HCT116 (cell line): ENCODE measurements around the gene BOD1. TPM values are rescaled to one million over a fixed set of nuclear protein-coding genes. Genes with fewer than 3 reads are reported as not detected.

Experiments used
- ATAC-seq: fragments of 200-7000 bp; cut with Tn5 transposase; 2 replicates; pipeline ENCODE4 v1.9.1; 2020; ENCODE audit warnings: mild to moderate bottlenecking, moderate library complexity
- BruUV-seq: library from RNA; stranded (reverse); fragments of 400-500 nt; replicated peaks from 2 replicates; lab custom pipeline; 2021; lab: Mats Ljungman, UMichigan
- CTCF ChIA-PET: fragments of 300-600 bp; sonication (Branson Sonifier 250); formaldehyde crosslinking; loops from one replicate; lab custom pipeline; 2021; ENCODE audit warnings: antibody characterized with exemption; lab: Charles Lee
- POLR2A ChIA-PET: fragments of 300-600, 350-600 bp; sonication (Branson Sonifier 250); formaldehyde crosslinking; loops from one replicate; lab custom pipeline; 2021; ENCODE audit warnings: antibody characterized with exemption; lab: Charles Lee
- RAD21 ChIA-PET, 2 experiments: fragments of 300-600 bp; sonication (Branson Sonifier 250); formaldehyde crosslinking; loops; one replicate each; lab custom pipeline; 2023; ENCODE audit warnings: low total read pairs in 2 of 2; ENCODE audit not compliant: uncharacterized antibody in 2 of 2, unreplicated experiment in 2 of 2, low non-redundant PET in 1 of 2; lab: Charles Lee
- DNase-seq: peaks from one replicate; pipeline ENCODE4 v3.0.0-alpha.2; 2010; ENCODE audit warnings: low read depth, low spot score
- H2AFZ ChIP-seq: fragments of 200-600 bp; shearing (Covaris generic), sonication (generic); 2 replicates; pipeline ENCODE4 v1.6.1; 2017; ENCODE audit warnings: low read depth, mixed run types, mixed read lengths, antibody characterized with exemption, low read length; ENCODE audit not compliant: poor library complexity, severe bottlenecking
- H3K27ac ChIP-seq: 2 replicates; pipeline ENCODE4 v1.5.1; 2012; ENCODE audit warnings: low read depth, low read length
- H3K27me3 ChIP-seq: fragments of 200-600 bp; sonication (generic); 2 replicates; pipeline ENCODE4 v1.6.1; 2016; ENCODE audit warnings: mixed run types, low read length, mixed read lengths; ENCODE audit not compliant: insufficient read depth
- H3K36me3 ChIP-seq, 2 experiments: fragments of 200-500 bp in 1 of 2; fragments of 200-600 bp in 1 of 2; sonication (Bioruptor generic) in 1 of 2; sonication (generic) in 1 of 2; 2 replicates each; pipeline versions ENCODE4 v1.5.1 to v1.6.1; 2014 to 2016; ENCODE audit warnings: low read length in 2 of 2, inconsistent platforms in 1 of 2, mixed read lengths in 1 of 2, mixed run types in 1 of 2; ENCODE audit not compliant: insufficient read depth in 2 of 2, control insufficient read depth in 1 of 2
- H3K4me1 ChIP-seq, 2 experiments: fragments of 200-600 bp in 1 of 2; sonication (generic) in 1 of 2; 2 replicates each; pipeline versions ENCODE4 v1.5.1 to v1.6.1; 2012 to 2017; ENCODE audit warnings: low read length in 2 of 2, inconsistent platforms in 1 of 2, mild to moderate bottlenecking in 1 of 2, mixed read lengths in 1 of 2, mixed run types in 1 of 2, moderate library complexity in 1 of 2; ENCODE audit not compliant: insufficient read depth in 2 of 2, control insufficient read depth in 1 of 2
- H3K4me2 ChIP-seq: fragments of 200-600 bp; sonication (generic); 2 replicates; pipeline ENCODE4 v1.6.1; 2017; ENCODE audit warnings: mixed run types, low read length, mixed read lengths
- H3K4me3 ChIP-seq, 2 experiments: fragments of 200-600 bp in 1 of 2; sonication (generic) in 1 of 2; replicated peaks in 1 of 2; 2 replicates each; pipeline ENCODE4 v1.5.1; 2011 to 2016; ENCODE audit warnings: low read length in 2 of 2, control low read depth in 1 of 2, low read depth in 1 of 2, mild to moderate bottlenecking in 1 of 2, mixed read lengths in 1 of 2, mixed run types in 1 of 2
- H3K79me2 ChIP-seq: fragments of 200-600 bp; sonication (generic); 2 replicates; pipeline ENCODE4 v1.6.1; 2017; ENCODE audit warnings: mild to moderate bottlenecking, mixed run types, low read length, moderate library complexity, mixed read lengths; ENCODE audit not compliant: insufficient read depth
- H3K9ac ChIP-seq: fragments of 200-600 bp; sonication (generic); 2 replicates; pipeline ENCODE4 v1.6.1; 2016; ENCODE audit warnings: low read length, mixed read lengths
- H3K9me2 ChIP-seq: fragments of 200-600 bp; sonication (generic), shearing (Covaris generic); 2 replicates; pipeline ENCODE4 v1.6.1; 2017; ENCODE audit warnings: mixed run types, mild to moderate bottlenecking, moderate library complexity; ENCODE audit not compliant: insufficient read depth
- H3K9me3 ChIP-seq, 2 experiments: fragments of 200-500 bp in 1 of 2; fragments of 200-600 bp in 1 of 2; sonication (Bioruptor generic) in 1 of 2; sonication (generic) in 1 of 2; 2 replicates each; pipeline ENCODE4 v1.6.1; 2014 to 2017; ENCODE audit warnings: low read length in 2 of 2, mixed read lengths in 2 of 2, inconsistent platforms in 1 of 2, low read depth in 1 of 2, mild to moderate bottlenecking in 1 of 2, mixed run types in 1 of 2, moderate library complexity in 1 of 2; ENCODE audit not compliant: control insufficient read depth in 1 of 2, insufficient read depth in 1 of 2
- H4K20me1 ChIP-seq: fragments of 200-600 bp; sonication (generic), shearing (Covaris generic); 2 replicates; pipeline ENCODE4 v1.6.1; 2017; ENCODE audit warnings: mixed run types, mild to moderate bottlenecking, moderate library complexity; ENCODE audit not compliant: insufficient read depth
- ATF3 ChIP-seq: IDR thresholded peaks from 2 replicates; pipeline ENCODE4 v1.6.1; 2012
- CBX3 ChIP-seq: IDR thresholded peaks from 2 replicates; pipeline ENCODE4 v1.6.1; 2012; ENCODE audit warnings: low read depth
- CEBPB ChIP-seq: IDR thresholded peaks from 2 replicates; pipeline ENCODE4 v1.6.1; 2012; ENCODE audit warnings: low read depth
- CTCF ChIP-seq, 3 experiments: fragments of 200-600 bp in 1 of 3; sonication (generic) in 1 of 3; IDR thresholded peaks in 2 of 3; conservative IDR thresholded peaks in 1 of 3; 2 replicates each; pipeline ENCODE4 v1.5.1; 2012 to 2017; ENCODE audit warnings: low read depth in 2 of 3, low read length in 2 of 3, antibody characterized with exemption in 1 of 3, borderline replicate concordance in 1 of 3, control low read depth in 1 of 3, mild to moderate bottlenecking in 1 of 3, mixed read lengths in 1 of 3, mixed run types in 1 of 3, moderate library complexity in 1 of 3; ENCODE audit not compliant: insufficient read depth in 1 of 3
- EGR1 ChIP-seq: IDR thresholded peaks from 2 replicates; pipeline ENCODE4 v1.6.1; 2012; ENCODE audit warnings: low read depth
- EZH2 ChIP-seq: fragments of 200-600 bp; sonication (generic); IDR thresholded peaks from 2 replicates; pipeline ENCODE4 v1.6.1; 2017; ENCODE audit warnings: antibody characterized with exemption, mixed run types
- MAX ChIP-seq: IDR thresholded peaks from 2 replicates; pipeline ENCODE4 v1.6.1; 2012
- POLR2A ChIP-seq: IDR thresholded peaks from 2 replicates; pipeline ENCODE4 v1.7.0; 2011; ENCODE audit warnings: borderline replicate concordance; ENCODE audit not compliant: insufficient read depth, insufficient read length; ENCODE audit errors: extremely low read depth
- SIN3A ChIP-seq: IDR thresholded peaks from 2 replicates; pipeline ENCODE4 v1.6.1; 2012; ENCODE audit warnings: low read depth
- SP1 ChIP-seq: IDR thresholded peaks from 2 replicates; pipeline ENCODE4 v1.6.1; 2012; ENCODE audit warnings: low read depth
- YY1 ChIP-seq: IDR thresholded peaks from 2 replicates; pipeline ENCODE4 v1.6.1; 2011; ENCODE audit warnings: low read length, low read depth, moderate library complexity, mild to moderate bottlenecking; ENCODE audit not compliant: insufficient replicate concordance; ENCODE audit errors: extremely low read depth
- ZFX ChIP-seq: fragments of 450-650 bp; IDR thresholded peaks from 2 replicates; pipeline ENCODE4 v1.6.1; 2017
- ZNF274 ChIP-seq: fragments of 200-500 bp; sonication (Bioruptor generic); IDR thresholded peaks from 2 replicates; pipeline ENCODE4 v1.6.1; 2014; ENCODE audit warnings: mild to moderate bottlenecking, low read depth, low read length, inconsistent platforms
- intact Hi-C: fragments of 100-400 bp; cut with micrococcal nuclease; formaldehyde crosslinking; loops from 2 replicates; pipeline ENCODE4 v1.10.0; 2022
- total RNA-seq: library from RNA; stranded (reverse); gene quantifications from one replicate; pipeline ENCODE4 v1.2.1, GENCODE V29; 2021; ENCODE audit not compliant: unreplicated experiment

Gene BOD1
- total RNA-seq, 1 experiment from 2014 or later: 60.2 TPM

GRCh38 chr5:173660481-173661280, 44.2 kb upstream of the BOD1 start:
- H3K9ac ChIP-seq: no peak overlapping the region
- intact Hi-C loops: no loop called here
- no peaks in the 10 kb centered on the region for H3K79me2 ChIP-seq
- H2AFZ ChIP-seq: no peak overlapping the region
- H3K4me1 ChIP-seq: no peaks in the 10 kb centered on the region
- no peaks in the 10 kb centered on the region for H4K20me1 ChIP-seq
- ATAC-seq (no peak), DNase-seq (no peak)
- TF ChIP-seq CEBPB (no peak), ATF3 (no peak), YY1 (no peak), EGR1 (no peak), CBX3 (no peak), ZFX (no peak), CTCF (IDR thresholded peaks at IDR 0.05 in 2 of 3, conservative IDR thresholded peaks at IDR 0.05 in 1 of 3; ENCODE audit: borderline replicate concordance in 1 of 3, insufficient read depth in 1 of 3, low read depth in 2 of 3, low read length in 2 of 3) (no peak), ZNF274 (no peak), SIN3A (no peak), SP1 (no peak), MAX (no peak), EZH2 (no peak), POLR2A (no peak)
- no peaks in the 10 kb centered on the region for H3K27me3 ChIP-seq
- POLR2A ChIA-PET: no interaction called here
- RAD21 ChIA-PET: no interaction called here
- H3K27ac ChIP-seq: no peak overlapping the region
- H3K9me2 ChIP-seq: no peaks in the 10 kb centered on the region
- BruUV-seq: no TSS peak
- H3K4me3 ChIP-seq: no peak overlapping the region
- CTCF ChIA-PET: no interaction called here
- H3K36me3 ChIP-seq: no peaks in the 10 kb centered on the region
- no peaks in the 10 kb centered on the region; a peak in 1 of 4 replicates for H3K9me3 ChIP-seq
- H3K4me2 ChIP-seq: no peak overlapping the region
